ENCODE measurements around the gene TUBA3E.
A peak's percentile ranks its signal among the peaks of the same experiment; 100 is the strongest.
"Not testable (repeated sequence)": the region's sequence is repeated elsewhere in the genome, so short reads cannot be mapped to it uniquely, and the experiment has no call there.

Gene TUBA3E

DNA sequence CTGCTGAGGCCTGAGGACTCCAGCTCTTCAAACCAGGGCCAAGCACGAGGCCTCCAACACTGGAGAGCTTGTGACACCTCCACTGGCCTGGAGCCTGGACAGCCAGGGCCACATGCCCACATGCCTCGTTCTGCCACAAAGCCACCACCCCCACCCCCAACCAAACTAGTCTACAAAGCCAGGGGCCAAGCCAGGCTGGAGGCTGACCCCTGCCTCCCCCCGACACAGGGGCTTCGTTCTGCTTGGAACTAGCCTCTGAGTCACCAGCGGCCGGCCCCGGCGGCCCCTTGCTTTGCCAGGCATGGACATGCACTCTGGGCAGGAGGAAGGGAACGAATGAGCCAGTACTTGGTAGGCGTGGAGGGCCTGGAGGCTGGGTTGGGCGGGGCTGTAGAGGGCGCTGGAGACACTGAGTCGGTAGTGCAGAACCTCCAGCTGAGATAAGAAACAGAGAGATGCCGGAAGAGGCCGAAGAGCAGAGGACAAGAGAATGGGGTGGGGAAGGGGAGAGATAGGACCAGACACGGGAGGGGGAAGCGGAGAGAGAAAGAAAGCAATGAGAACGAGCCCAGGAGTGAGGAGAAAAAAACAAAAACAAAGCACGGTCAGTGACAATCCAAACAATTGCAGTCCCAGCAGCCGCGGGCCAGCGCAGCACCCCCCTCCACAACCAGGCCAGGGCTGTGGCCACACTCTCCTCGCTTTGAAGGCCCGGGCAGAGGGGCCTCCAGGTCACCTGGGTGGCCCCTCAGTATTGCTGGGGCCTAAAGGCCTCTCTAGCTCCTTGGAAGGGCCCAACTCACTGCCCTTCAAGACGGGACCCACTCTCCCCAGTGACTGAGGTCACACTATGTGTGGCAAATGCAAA is 37.2 kb downstream of the TUBA3E start:
- DNase-seq: not testable (repeated sequence)

DNA sequence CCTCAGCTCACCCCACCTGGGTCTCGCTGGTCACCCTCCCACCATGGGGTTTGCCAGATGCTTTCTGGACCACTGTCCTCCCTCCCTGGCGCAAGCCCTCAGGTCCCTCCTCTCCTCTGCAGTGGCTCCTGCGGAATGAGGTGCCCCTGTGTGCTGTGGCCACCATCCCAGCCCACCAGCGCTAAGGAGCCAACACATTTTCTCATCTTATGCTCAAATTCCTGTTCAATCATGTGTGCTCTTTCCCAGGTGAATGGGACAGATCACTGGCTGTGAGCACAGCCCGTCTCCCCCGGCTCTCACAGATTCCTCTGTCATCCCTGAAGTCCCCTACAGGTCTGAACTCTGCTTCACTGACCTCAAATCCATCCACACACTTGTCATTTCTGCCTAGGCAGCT is 38.1 kb downstream of the TUBA3E start:
- DNase-seq: no peak

DNA sequence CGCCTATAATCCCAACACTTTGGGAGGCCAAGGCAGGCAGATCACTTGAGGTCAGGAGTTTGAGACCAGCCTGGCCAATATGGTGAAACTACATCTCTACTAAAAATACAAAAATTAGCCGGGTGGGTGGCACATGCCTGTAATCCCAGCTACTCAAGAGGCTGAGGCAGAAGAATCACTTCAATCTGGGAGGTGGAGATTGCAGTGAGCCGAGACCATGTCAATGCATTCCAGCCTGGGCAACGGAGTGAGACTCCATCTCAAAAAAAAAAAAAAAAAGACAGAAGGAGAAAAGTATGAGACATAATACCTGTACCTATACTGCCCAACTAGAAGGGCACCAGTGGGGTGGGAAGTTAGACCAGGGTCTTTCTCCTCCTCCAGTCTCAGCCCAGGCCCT is 38.9 kb downstream of the TUBA3E start:
- not testable (repeated sequence) for DNase-seq

GRCh38 chr2:130158631-130159030 is 39.6 kb downstream of the TUBA3E start:
- DNase-seq: no peak

GRCh38 chr2:130157825-130158514 is 40.3 kb downstream of the TUBA3E start:
- DNase-seq: not testable (repeated sequence)

DNA sequence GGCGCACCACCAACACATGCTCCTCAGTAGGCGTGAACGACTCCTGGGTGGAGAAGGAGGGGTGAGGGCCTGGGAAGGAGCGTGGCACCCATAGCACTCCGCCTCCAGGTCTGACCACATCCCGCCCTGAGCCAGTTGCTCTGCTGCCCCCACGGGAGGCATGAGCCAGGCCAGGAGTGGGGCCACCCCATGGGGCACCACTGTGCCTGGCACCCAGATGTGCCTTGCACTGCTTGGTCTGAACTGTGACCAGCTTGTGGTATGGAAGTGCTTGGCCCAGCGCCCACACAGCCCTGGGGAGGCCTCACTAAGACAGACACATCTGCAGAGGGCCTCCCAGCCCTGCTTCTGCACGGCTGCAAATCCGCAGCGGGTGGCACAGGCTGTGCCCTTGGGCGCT is 40.9 kb downstream of the TUBA3E start:
- not testable (repeated sequence) for DNase-seq

DNA sequence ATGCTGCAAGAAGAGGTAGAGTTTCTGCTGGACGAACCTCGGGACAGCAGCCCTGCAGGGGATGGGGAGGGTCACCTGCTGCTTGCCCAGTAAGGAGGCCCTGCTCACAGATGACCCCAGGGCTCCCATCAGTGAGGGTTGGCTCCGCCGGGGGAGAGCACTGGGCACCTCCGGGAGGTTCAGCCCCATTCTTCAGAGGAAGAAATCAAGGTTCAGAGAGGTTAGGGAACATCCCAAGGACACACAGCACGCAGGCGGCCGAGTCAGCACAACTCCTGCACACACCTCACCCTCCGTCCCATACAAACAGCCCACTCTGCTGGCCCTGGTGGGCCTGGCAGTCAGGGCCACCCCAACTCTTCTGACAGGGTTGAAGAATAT is 41.6 kb downstream of the TUBA3E start:
- no peak for DNase-seq

DNA sequence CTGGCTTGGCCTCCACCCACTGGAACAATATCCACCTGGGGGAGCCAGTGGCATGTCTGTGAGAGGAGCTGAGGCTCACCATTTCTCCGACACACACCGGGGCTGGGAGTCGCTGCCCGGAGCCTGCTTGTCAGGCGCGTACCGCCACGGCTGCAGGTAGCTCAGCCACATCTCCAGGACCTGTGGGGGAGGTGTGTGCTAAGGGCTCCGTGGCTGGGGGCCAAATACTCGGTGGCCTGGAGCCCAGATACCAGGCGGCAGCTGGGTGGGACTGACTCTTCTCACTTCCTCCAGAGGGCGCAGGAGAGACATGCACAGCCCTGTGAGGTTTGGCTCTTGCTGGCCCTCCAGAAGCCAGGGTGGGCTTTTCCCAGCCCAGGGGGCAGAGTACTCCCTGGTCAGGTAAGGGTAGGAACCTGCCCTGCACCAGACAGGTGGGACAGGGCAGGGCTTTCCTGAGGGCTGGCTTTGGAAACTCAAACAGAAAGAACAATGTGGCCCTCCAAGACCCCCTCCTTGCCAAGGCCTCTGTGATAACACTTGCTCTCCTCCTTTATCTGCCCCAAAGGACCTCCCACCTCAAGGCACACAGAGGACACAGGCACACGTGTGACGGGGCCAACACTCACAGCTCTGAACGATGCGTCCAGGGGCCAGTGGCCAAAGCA is 42.1 kb downstream of the TUBA3E start:
- peak; percentile 15 for DNase-seq

DNA sequence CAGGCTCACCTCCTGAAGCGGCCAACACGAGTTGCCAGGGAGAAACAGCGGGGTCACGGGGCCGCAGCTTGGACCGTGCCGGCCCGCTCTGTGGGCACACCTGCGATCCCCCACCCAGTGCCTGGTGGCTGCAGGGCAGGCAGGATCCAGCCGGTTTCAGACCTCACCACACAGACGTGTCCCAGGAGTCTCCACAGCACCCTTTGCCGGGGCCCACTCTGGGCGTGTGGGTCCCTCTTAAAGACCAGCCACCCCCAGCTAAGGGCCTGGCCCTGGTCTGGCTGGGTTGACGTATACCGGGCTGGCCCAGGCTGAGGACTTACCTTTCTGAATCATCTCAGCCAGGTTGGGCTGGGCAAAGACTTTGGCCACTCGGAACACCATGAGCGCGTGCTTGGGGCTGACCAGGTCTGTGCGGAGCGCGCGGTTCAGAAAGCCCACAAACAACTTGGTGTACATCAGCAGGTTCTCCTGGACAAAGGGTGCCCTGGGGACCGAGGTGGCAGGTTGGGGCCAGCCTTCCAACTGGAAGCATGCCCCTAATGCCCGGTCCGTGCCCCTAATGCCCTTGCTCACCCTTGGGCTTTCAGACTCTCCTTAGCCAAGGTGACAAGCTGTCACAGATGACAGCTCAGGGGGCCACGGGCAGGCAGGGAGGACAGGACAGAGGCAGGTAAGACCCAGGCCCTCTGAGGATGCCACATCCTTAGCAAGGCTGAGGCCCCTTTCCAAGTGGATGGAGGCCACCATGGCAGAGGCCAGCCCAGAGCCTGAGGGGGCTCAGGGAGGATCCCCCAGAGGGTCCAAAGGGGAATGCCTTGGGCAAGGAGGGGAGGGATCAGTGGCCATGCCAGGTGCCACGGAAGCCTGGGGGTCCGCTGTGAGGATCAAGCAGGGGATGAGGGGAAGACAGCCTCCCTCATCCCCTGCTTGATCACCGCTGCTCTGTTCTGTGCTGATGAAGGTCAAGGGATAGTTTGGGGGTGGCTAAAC is 43.2 kb downstream of the TUBA3E start:
- no peak for DNase-seq

- DNase-seq: not testable (repeated sequence)
These were observed 43.8 kb downstream of the TUBA3E start for GRCh38 chr2:130154423-130154770.

- DNase-seq: not testable (repeated sequence)
These were observed 44.4 kb downstream of the TUBA3E start for GRCh38 chr2:130153721-130154422.

DNA sequence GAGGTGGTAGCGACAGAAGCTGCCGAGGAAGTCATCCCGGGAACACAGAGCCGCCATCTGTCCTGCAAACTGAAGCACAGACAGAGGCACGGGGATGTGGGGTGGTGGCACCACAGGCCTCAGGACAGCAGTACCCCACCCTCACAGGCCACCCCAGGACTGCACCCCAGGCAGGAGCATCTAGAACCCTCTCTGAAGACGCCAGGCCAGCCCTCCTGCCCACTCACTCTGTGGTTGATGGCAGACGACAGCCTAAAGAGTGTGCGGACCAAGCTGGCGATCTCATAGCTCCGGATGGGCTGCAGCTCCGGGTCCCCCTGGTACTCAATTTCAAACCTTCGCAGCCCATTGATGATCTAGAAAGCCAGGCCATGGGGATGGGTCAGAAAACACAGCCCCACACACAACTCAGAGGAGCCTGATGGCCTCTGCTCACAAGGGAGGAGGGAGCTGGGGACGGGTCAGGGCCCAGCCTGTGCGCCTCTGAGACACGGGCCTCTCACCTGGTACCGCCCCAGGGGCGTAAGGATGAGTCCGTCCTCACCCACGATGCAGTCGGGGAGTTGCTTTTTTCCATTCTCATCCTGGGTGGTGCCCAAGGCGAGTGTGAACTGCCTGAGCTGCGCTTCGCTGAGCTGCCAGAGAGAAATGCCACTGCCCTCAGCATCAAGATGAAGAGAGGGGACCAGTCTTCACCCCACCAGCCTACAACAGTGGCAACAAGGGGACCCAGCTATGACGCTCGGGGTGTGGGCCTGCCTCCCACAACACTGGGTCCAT is 45.2 kb downstream of the TUBA3E start:
- no peak for DNase-seq

GRCh38 chr2:130152136-130152815 is 46.0 kb downstream of the TUBA3E start:
- not testable (repeated sequence) for DNase-seq

DNA sequence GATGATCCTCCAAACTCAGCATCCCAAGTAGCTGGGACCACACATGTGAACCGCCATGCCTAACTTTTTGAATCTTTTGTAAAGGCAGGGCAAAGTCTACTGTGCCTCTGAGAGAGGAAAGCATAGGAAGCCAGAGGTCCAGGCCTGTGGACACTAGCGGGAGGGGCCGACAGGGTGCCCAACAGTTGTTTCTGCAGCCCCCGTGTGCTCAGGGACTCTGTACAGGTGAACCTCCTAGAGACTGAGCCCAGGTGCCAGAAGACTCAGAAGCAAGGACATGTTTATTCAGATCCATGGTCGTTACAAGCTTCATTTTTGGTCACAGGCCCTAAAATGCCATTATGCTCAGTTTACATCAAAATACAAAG is 47.1 kb downstream of the TUBA3E start:
- not testable (repeated sequence) for DNase-seq

GRCh38 chr2:130150181-130151144 is 47.8 kb downstream of the TUBA3E start:
- DNase-seq: no peak

DNA sequence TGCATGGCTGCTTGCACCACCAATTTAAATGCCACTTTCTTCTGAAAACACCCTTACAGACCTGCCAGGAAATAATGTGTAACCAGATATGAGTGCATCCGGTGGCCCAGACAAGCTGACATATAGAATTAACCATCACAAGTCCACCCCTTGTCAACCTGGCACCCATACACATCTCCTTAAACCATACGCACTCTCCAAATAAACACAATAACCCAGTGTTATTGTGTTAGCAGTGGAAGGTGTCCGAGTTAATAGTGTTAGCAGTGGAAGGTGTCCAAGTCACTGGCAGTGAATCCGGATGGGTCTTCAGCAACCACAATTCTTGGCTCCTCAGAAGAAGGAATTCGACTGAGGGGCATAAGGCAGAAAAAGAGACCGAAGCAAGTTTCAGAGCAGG is 49.7 kb downstream of the TUBA3E start:
- not testable (repeated sequence) for DNase-seq

GRCh38 chr2:130145006-130145414 is 53.2 kb downstream of the TUBA3E start, which contains the start of gene CCDC74B:
Gene CCDC74B, minus strand, starts transcription at chr2:130145112. Its CDS starts 116 bp downstream, at chr2:130144996.
- peak; percentile 65 for DNase-seq

- not testable (repeated sequence) for DNase-seq
These were observed 54.8 kb downstream of the TUBA3E start for GRCh38 chr2:130143266-130144039.
